PC-3 (cell line): Measurements from ENCODE around the gene CROCC2. TPM values are rescaled to one million over a fixed set of nuclear protein-coding genes. Genes with fewer than 3 reads are reported as not detected.

ENCODE experiments used
- ATAC-seq: fragments of 200-7000 bp; cut with Tn5 transposase; 2 replicates; pipeline ENCODE4 v1.9.1; 2020; ENCODE audit warnings: mild to moderate bottlenecking, moderate library complexity
- BruUV-seq: library from RNA; stranded (reverse); fragments of 400-500 nt; replicated peaks from 2 replicates; lab custom pipeline; 2021; lab: Mats Ljungman, UMichigan
- CTCF ChIA-PET: fragments of 300-600 bp; sonication (Branson Sonifier 250); formaldehyde crosslinking; loops from one replicate; lab custom pipeline; 2022; ENCODE audit warnings: antibody characterized with exemption; lab: Charles Lee
- POLR2A ChIA-PET: fragments of 300-600 bp; sonication (Branson Sonifier 250); formaldehyde crosslinking; loops from one replicate; lab custom pipeline; 2022; ENCODE audit warnings: antibody characterized with exemption; ENCODE audit not compliant: unreplicated experiment; lab: Charles Lee
- DNase-seq: peaks from one replicate; pipeline ENCODE4 v3.0.0-alpha.2; 2015
- H2AFZ ChIP-seq: fragments of 300-600 bp; sonication (generic); 2 replicates; pipeline ENCODE4 v1.6.0; 2016; ENCODE audit warnings: antibody characterized with exemption, low read length
- H3F3A ChIP-seq: fragments of 300-600 bp; sonication (generic); one replicate; pipeline ENCODE4 v1.6.0; 2017; ENCODE audit warnings: antibody characterized with exemption, low read length, control low read depth, mild to moderate bottlenecking; ENCODE audit not compliant: unreplicated experiment
- H3K27ac ChIP-seq: fragments of 300-600 bp; sonication (generic); 2 replicates; pipeline ENCODE4 v1.5.1; 2016; ENCODE audit warnings: mild to moderate bottlenecking, low read length
- H3K27me3 ChIP-seq: fragments of 300-600 bp; sonication (generic); 2 replicates; pipeline ENCODE4 v1.6.1; 2016; ENCODE audit warnings: low read length, mixed read lengths
- H3K36me3 ChIP-seq: fragments of 300-600 bp; sonication (generic); 2 replicates; pipeline ENCODE4 v1.6.1; 2016; ENCODE audit warnings: low read depth, mixed run types, low read length, mixed read lengths
- H3K4me1 ChIP-seq: fragments of 300-600 bp; sonication (generic); 2 replicates; pipeline ENCODE4 v1.5.1; 2016; ENCODE audit warnings: low read length; ENCODE audit not compliant: insufficient read depth
- H3K4me2 ChIP-seq: fragments of 300-600 bp; sonication (generic); 2 replicates; pipeline ENCODE4 v1.6.0; 2016; ENCODE audit warnings: low read length
- H3K4me3 ChIP-seq: fragments of 300-600 bp; sonication (generic); 2 replicates; pipeline ENCODE4 v1.5.1; 2016; ENCODE audit warnings: mild to moderate bottlenecking, low read length, mixed read lengths
- H3K79me2 ChIP-seq: fragments of 300-600 bp; sonication (generic); 2 replicates; pipeline ENCODE4 v1.6.1; 2017; ENCODE audit warnings: low read length, mixed read lengths
- H3K9ac ChIP-seq: fragments of 300-600 bp; sonication (generic); 2 replicates; pipeline ENCODE4 v1.6.0; 2016; ENCODE audit warnings: mild to moderate bottlenecking, low read length
- H3K9me2 ChIP-seq: fragments of 300-600 bp; sonication (generic); replicated peaks from 2 replicates; pipeline ENCODE4 v1.6.1; 2016; ENCODE audit warnings: mixed run types, low read length, mixed read lengths
- H3K9me3 ChIP-seq: fragments of 300-600 bp; sonication (generic); 2 replicates; pipeline ENCODE4 v1.6.1; 2016; ENCODE audit warnings: low read length, mixed read lengths
- H4K20me1 ChIP-seq: fragments of 300-600 bp; sonication (generic); 2 replicates; pipeline ENCODE4 v1.6.1; 2016; ENCODE audit warnings: low read length, mixed read lengths
- CTCF ChIP-seq: fragments of 300-600 bp; sonication (generic); conservative IDR thresholded peaks from 2 replicates; pipeline ENCODE4 v1.5.1; 2017; ENCODE audit warnings: antibody characterized with exemption, low read depth, mild to moderate bottlenecking, low read length
- EZH2 ChIP-seq: fragments of 300-600 bp; sonication (generic); IDR thresholded peaks from one replicate; pipeline ENCODE4 v1.6.1; 2017; ENCODE audit warnings: antibody characterized with exemption, mild to moderate bottlenecking, low read length; ENCODE audit not compliant: unreplicated experiment
- EZH2phosphoT487 ChIP-seq: fragments of 300-600 bp; sonication (generic); IDR thresholded peaks from 2 replicates; pipeline ENCODE4 v1.6.1; 2018; ENCODE audit warnings: mild to moderate bottlenecking, antibody characterized with exemption, low read length, borderline replicate concordance
- intact Hi-C: fragments of 100-400 bp; cut with micrococcal nuclease; formaldehyde crosslinking; loops from 2 replicates; pipeline ENCODE4 v1.9.0; 2023
- total RNA-seq: library from RNA; depleted of rRNA; stranded (reverse); fragments of >200 nt; gene quantifications from 2 replicates; pipeline ENCODE4 v1.2.3, GENCODE V29; 2014

Gene CROCC2
- total RNA-seq, 1 experiment from 2014 or later = not detected

- H2AFZ ChIP-seq = no peak overlapping the region
- H3K9me3 ChIP-seq = no peaks in the 10 kb centered on the region
- no peaks in the 10 kb centered on the region for H3K9me2 ChIP-seq
- peaks cover 4% of the 10 kb centered on the region; the same call in 1 of the 2 replicates for H3K27me3 ChIP-seq
- no peak overlapping the region for H3K27ac ChIP-seq
- BruUV-seq = no TSS peak
- H3K4me2 ChIP-seq = no peak overlapping the region
- no peaks in the 10 kb centered on the region for H3K79me2 ChIP-seq
- intact Hi-C loops = no loop called here
- no peaks in the 10 kb centered on the region for H4K20me1 ChIP-seq
- no peak for TF ChIP-seq EZH2phosphoT487
- no peak for TF ChIP-seq CTCF
- TF ChIP-seq EZH2 = no peak
- no peak overlapping the region for H3K4me3 ChIP-seq
- no peak overlapping the region for H3K9ac ChIP-seq
- H3K36me3 ChIP-seq = no peaks in the 10 kb centered on the region
- ATAC-seq (no peak), DNase-seq (no peak)
- H3F3A ChIP-seq = no peaks in the 10 kb centered on the region
- ChIA-PET POLR2A (no interaction called here), CTCF (no interaction called here)
- H3K4me1 ChIP-seq = peaks cover 5% of the 10 kb centered on the region
Measured at GRCh38 chr2:240970104-240970503, 64.0 kb downstream of the CROCC2 start.

GRCh38 chr2:240970816-240971215 is 64.7 kb downstream of the CROCC2 start:
- TF ChIP-seq EZH2phosphoT487 (no peak), CTCF (no peak), EZH2 (no peak)
- POLR2A ChIA-PET = no interaction called here
- DNase-seq = no peak

GRCh38 chr2:240972201-240972600 is 66.1 kb downstream of the CROCC2 start:
- Histone ChIP-seq H3K36me3 (no peaks in the 10 kb centered on the region), H3K9me3 (no peaks in the 10 kb centered on the region), H3K27ac (no peak overlapping the region), H3F3A (no peaks in the 10 kb centered on the region), H3K4me1 (peaks cover 5% of the 10 kb centered on the region), H4K20me1 (no peaks in the 10 kb centered on the region), H3K27me3 (peaks cover 8% of the 10 kb centered on the region; the same call in 1 of the 2 replicates), H3K9me2 (no peaks in the 10 kb centered on the region), H2AFZ (no peak overlapping the region), H3K4me3 (no peak overlapping the region), H3K79me2 (no peaks in the 10 kb centered on the region), H3K9ac (no peak overlapping the region), H3K4me2 (no peak overlapping the region)
- no TSS peak for BruUV-seq
- ATAC-seq = no peak
- intact Hi-C loops = no loop called here
- TF ChIP-seq EZH2phosphoT487 (no peak), CTCF (no peak), EZH2 (no peak)
- DNase-seq = no peak
- CTCF ChIA-PET = no interaction called here
- POLR2A ChIA-PET = no interaction called here

More at GRCh38 chr2:240970816-240971215, 64.7 kb downstream of the CROCC2 start:
- Histone ChIP-seq H3K9me3 (no peaks in the 10 kb centered on the region), H3K4me2 (no peak overlapping the region), H3K36me3 (no peaks in the 10 kb centered on the region), H3K4me1 (peaks cover 5% of the 10 kb centered on the region), H3F3A (no peaks in the 10 kb centered on the region), H3K9me2 (no peaks in the 10 kb centered on the region), H3K4me3 (no peak overlapping the region), H2AFZ (no peak overlapping the region), H3K79me2 (no peaks in the 10 kb centered on the region), H3K27me3 (peaks cover 8% of the 10 kb centered on the region; the same call in 1 of the 2 replicates), H4K20me1 (no peaks in the 10 kb centered on the region), H3K27ac (no peak overlapping the region), H3K9ac (no peak overlapping the region)
- no peak for ATAC-seq
- BruUV-seq = no TSS peak
- intact Hi-C loops = no loop called here
- CTCF ChIA-PET = no interaction called here
